ENCODE data around the gene GDPD2. TPM values are rescaled to one million over a fixed set of nuclear protein-coding genes. Genes with fewer than 3 reads are reported as not detected.

Gene GDPD2
- total RNA-seq, 2 experiments from 2014 or later, result not detected

Other genes with a start within 250 kb of the GDPD2 start
- not detected for gene DGAT2L6, start 245.8 kb upstream of the GDPD2 start, total RNA-seq
- gene AWAT1, start 188.7 kb upstream of the GDPD2 start, total RNA-seq, result not detected
- gene P2RY4, start 163.1 kb upstream of the GDPD2 start, total RNA-seq, result under 1 TPM in 1 of 2 experiments, not detected in 1; 0.34 TPM
- gene ARR3, start 155.0 kb upstream of the GDPD2 start, total RNA-seq, result not detected
- gene RAB41, start 141.1 kb upstream of the GDPD2 start, total RNA-seq, result not detected
- gene PDZD11, start 133.4 kb upstream of the GDPD2 start, total RNA-seq, result 10 to 100 TPM; 27.0 to 28.0 TPM
- gene KIF4A, start 133.2 kb upstream of the GDPD2 start, total RNA-seq, result 10 to 100 TPM; 18.7 to 19.7 TPM
- gene DLG3, start 21.5 kb downstream of the GDPD2 start, total RNA-seq, result 10 to 100 TPM; 35.1 to 39.0 TPM

Data from activated CD8-positive, alpha-beta memory T cell treated with anti-CD3 and anti-CD28 coated beads for 36 hours (primary cell).